ENCODE results near the gene CHAMP1. TPM values are rescaled to one million over a fixed set of nuclear protein-coding genes. Genes with fewer than 3 reads are reported as not detected.
A peak's percentile ranks its signal among the peaks of the same experiment; 100 is the strongest.

CHAMP1 gene
- total and polyA plus RNA-seq, 2 of the 13 experiments (the other 11 are each of a cell fraction or from before 2014, with no cell fraction given), result 8.4 to 9.7 TPM

DNA sequence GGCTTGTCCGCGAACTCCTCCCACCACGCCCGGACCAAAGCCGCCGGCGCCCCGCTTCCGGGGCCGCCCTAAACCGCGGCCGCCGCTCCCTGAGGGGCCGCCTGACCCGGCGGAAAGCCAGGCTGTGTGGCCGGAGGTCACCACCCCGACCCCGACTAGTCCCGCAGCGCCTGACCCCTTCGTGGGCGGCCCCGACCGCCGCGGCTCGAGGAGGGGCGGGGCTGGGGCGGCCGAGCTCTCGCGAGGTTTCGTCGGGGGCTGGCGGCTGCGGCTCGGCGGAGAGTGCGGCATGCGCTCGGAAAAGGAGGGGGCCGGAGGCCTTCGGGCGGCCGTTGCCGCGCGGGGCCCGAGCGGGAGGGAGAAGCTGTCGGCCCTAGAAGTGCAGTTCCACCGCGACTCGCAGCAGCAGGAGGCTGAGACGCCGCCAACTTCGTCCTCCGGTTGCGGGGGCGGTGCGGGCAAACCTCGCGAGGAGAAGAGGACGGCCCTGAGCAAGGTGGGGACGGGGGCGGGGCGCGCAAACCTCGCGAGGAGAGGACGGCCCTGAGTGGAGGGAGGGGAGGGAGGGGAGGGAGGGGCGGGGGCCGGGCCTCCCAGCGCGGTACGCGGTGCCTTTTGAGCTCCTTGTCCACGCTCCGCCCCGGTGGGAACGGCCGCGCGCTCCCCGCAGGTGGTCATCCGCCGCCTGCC is 32.8 kb upstream of the CHAMP1 start, which contains the start of gene UPF3A (continued):
- no peak for TF ChIP-seq ATF7 (IDR thresholded peaks at IDR 0.05)
- TF ChIP-seq ATF7 (CRISPR knock-in tag; IDR thresholded peaks at IDR 0.05), result peak; percentile 34; the same call in 1 of the 2 replicates
- TF ChIP-seq ZNF547 (CRISPR knock-in tag; IDR thresholded peaks at IDR 0.05), result peak; percentile 45; the same call in 1 of the 2 replicates
- TF ChIP-seq DMAP1 (CRISPR knock-in tag; IDR thresholded peaks at IDR 0.05), result peak; percentile 80
- TF ChIP-seq MXI1 (IDR thresholded peaks at IDR 0.05; ENCODE audit: borderline replicate concordance, low read depth, low read length), result peak; percentile 73; the same call in 1 of the 3 replicates
- no peak for TF ChIP-seq MAFF (IDR thresholded peaks at IDR 0.05; ENCODE audit: low read depth, low read length)
- TF ChIP-seq SP140L (CRISPR knock-in tag; IDR thresholded peaks at IDR 0.05; ENCODE audit: borderline replicate concordance), result no peak
- TF ChIP-seq, protein P1, sequence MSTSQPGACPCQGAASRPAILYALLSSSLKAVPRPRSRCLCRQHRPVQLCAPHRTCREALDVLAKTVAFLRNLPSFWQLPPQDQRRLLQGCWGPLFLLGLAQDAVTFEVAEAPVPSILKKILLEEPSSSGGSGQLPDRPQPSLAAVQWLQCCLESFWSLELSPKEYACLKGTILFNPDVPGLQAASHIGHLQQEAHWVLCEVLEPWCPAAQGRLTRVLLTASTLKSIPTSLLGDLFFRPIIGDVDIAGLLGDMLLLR (CRISPR knock-in tag; IDR thresholded peaks at IDR 0.05), result peak; percentile 18; the same call in 1 of the 2 replicates
- TF ChIP-seq ZNF674 (CRISPR knock-in tag; IDR thresholded peaks at IDR 0.05; ENCODE audit: low read depth), result no peak
- 0 out of 2 replicates have a peak, but pooled peaks have one; percentile 63 for TF ChIP-seq ZNF704 (CRISPR knock-in tag; IDR thresholded peaks at IDR 0.05; ENCODE audit: borderline replicate concordance)
- TF ChIP-seq SUZ12 (IDR thresholded peaks at IDR 0.05; ENCODE audit: low read depth, low read length), result no peak
- peak; percentile 93; the same call in 1 of the 2 replicates for TF ChIP-seq ARNT2 (CRISPR knock-in tag; IDR thresholded peaks at IDR 0.05; ENCODE audit: low read depth)
- peak; percentile 79; the same call in 1 of the 2 replicates for TF ChIP-seq ATF7-NPFF (CRISPR knock-in tag; IDR thresholded peaks at IDR 0.05; ENCODE audit: low read depth)
- TF ChIP-seq CHD4 (IDR thresholded peaks at IDR 0.05; ENCODE audit: borderline replicate concordance, low read length), result no peak
- TF ChIP-seq FOXA3 (CRISPR knock-in tag; IDR thresholded peaks at IDR 0.05), result peak; percentile 36
- TF ChIP-seq MEIS1 (CRISPR knock-in tag; IDR thresholded peaks at IDR 0.05; ENCODE audit: borderline replicate concordance), result no peak
- no peak; the same call in none of the 2 replicates for TF ChIP-seq ZNF703 (CRISPR knock-in tag; IDR thresholded peaks at IDR 0.05; ENCODE audit: borderline replicate concordance)
- TF ChIP-seq, protein P2, sequence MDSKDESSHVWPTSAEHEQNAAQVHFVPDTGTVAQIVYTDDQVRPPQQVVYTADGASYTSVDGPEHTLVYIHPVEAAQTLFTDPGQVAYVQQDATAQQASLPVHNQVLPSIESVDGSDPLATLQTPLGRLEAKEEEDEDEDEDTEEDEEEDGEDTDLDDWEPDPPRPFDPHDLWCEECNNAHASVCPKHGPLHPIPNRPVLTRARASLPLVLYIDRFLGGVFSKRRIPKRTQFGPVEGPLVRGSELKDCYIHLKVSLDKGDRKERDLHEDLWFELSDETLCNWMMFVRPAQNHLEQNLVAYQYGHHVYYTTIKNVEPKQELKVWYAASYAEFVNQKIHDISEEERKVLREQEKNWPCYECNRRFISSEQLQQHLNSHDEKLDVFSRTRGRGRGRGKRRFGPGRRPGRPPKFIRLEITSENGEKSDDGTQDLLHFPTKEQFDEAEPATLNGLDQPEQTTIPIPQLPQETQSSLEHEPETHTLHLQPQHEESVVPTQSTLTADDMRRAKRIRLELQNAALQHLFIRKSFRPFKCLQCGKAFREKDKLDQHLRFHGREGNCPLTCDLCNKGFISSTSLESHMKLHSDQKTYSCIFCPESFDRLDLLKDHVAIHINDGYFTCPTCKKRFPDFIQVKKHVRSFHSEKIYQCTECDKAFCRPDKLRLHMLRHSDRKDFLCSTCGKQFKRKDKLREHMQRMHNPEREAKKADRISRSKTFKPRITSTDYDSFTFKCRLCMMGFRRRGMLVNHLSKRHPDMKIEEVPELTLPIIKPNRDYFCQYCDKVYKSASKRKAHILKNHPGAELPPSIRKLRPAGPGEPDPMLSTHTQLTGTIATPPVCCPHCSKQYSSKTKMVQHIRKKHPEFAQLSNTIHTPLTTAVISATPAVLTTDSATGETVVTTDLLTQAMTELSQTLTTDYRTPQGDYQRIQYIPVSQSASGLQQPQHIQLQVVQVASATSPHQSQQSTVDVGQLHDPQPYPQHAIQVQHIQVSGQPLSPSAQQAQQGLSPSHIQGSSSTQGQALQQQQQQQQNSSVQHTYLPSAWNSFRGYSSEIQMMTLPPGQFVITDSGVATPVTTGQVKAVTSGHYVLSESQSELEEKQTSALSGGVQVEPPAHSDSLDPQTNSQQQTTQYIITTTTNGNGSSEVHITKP (CRISPR knock-in tag; IDR thresholded peaks at IDR 0.05; ENCODE audit: low read depth), result no peak; the same call in 1 of the 2 replicates
